ENCODE measurements around the gene MMP17.

The MMP17 gene

DNA sequence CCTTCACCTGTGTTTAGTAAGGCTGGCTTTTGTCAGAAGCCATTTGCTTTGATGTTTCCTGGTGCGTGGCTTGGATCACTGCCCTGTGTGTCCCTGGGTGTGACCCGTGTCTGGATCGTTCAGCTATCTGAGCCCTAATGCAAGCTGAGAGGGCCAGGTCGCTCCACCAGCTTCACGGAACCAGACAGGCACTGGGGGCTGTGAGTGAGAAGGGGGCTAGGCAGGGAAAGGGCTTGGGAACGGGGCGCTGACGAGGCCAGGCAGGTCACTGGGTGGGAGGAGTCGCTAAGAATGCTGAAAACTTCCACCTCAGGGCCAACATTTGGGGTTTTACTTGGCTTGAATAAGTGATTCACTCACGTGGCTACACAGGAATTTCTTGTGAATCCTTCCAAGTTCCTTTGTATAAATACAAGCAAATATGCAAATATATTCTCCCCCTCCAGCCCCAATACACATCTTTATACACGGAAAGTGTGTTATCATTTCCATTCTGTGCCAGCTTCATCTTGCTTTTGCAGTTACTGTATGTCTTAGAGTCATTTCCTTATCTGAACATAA, 24.2 kb upstream of the MMP17 start:
- peaks cover 18% of the 10 kb centered on the region; the same call in 1 of the 2 replicates for H3K36me3 ChIP-seq (ENCODE audit: control insufficient read depth, low read length)
- H3K4me1 ChIP-seq (ENCODE audit: control insufficient read depth, low read length), result peaks cover 3% of the 10 kb centered on the region; the same call in 1 of the 2 replicates
- H3K9me2 ChIP-seq (replicated peaks; ENCODE audit: control insufficient read depth, low read length), result no peaks in the 10 kb centered on the region
- H3F3A ChIP-seq (ENCODE audit: control insufficient read depth, insufficient read depth), result no peaks in the 10 kb centered on the region
- H3K4me3 ChIP-seq (ENCODE audit: low read length), result no peak overlapping the region
- H3K9me3 ChIP-seq (ENCODE audit: control insufficient read depth, insufficient read depth, low read length), result no peaks in the 10 kb centered on the region
- TF ChIP-seq CTCF (IDR thresholded peaks at IDR 0.05; ENCODE audit: low read depth, low read length, poor library complexity, severe bottlenecking) (no peak), EZH2phosphoT487 (IDR thresholded peaks at IDR 0.05; ENCODE audit: borderline replicate concordance, low read length) (no peak)
- H4K20me1 ChIP-seq (ENCODE audit: control insufficient read depth, insufficient read depth, low read depth, low read length), result no peaks in the 10 kb centered on the region
- no peaks in the 10 kb centered on the region for H3K27me3 ChIP-seq (ENCODE audit: control insufficient read depth, low read length)
- H3K27ac ChIP-seq (ENCODE audit: low read depth, low read length), result no peak overlapping the region
- no peak overlapping the region for H3K4me2 ChIP-seq (ENCODE audit: low read length)
- H3K79me2 ChIP-seq (ENCODE audit: control insufficient read depth, low read length), result no peaks in the 10 kb centered on the region

DNA sequence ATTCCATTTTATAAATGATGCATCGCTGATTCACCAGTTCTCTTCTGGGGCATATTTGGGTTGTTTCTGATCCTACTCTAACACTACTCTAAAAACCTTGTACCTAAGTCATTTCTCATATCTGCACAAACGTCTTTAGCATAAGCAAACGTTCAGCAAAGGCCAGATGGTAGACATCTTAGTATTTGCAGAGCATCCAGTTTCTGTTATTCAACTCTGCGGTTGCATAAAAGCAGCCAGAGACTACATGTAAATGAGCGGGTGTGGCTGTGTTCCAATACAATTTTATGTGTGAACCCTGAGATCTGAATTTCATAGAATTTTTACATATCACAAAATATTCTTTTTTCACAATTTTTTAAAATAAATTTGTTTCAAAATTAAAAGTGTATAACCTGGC, 22.8 kb upstream of the MMP17 start:
- Histone ChIP-seq H3K9me2 (replicated peaks; ENCODE audit: control insufficient read depth, low read length) (no peaks in the 10 kb centered on the region), H3F3A (ENCODE audit: control insufficient read depth, insufficient read depth) (no peaks in the 10 kb centered on the region), H3K9me3 (ENCODE audit: control insufficient read depth, insufficient read depth, low read length) (no peaks in the 10 kb centered on the region), H4K20me1 (ENCODE audit: control insufficient read depth, insufficient read depth, low read depth, low read length) (no peaks in the 10 kb centered on the region), H3K79me2 (ENCODE audit: control insufficient read depth, low read length) (no peaks in the 10 kb centered on the region), H3K27ac (ENCODE audit: low read depth, low read length) (no peak overlapping the region), H3K4me2 (ENCODE audit: low read length) (no peak overlapping the region), H3K27me3 (ENCODE audit: control insufficient read depth, low read length) (no peaks in the 10 kb centered on the region), H3K36me3 (ENCODE audit: control insufficient read depth, low read length) (peaks cover 7% of the 10 kb centered on the region; the same call in 1 of the 2 replicates), H3K4me3 (ENCODE audit: low read length) (no peak overlapping the region), H3K4me1 (ENCODE audit: control insufficient read depth, low read length) (peaks cover 3% of the 10 kb centered on the region; the same call in 1 of the 2 replicates)
- TF ChIP-seq CTCF (IDR thresholded peaks at IDR 0.05; ENCODE audit: low read depth, low read length, poor library complexity, severe bottlenecking), result no peak
- no peak for TF ChIP-seq EZH2phosphoT487 (IDR thresholded peaks at IDR 0.05; ENCODE audit: borderline replicate concordance, low read length)

DNA sequence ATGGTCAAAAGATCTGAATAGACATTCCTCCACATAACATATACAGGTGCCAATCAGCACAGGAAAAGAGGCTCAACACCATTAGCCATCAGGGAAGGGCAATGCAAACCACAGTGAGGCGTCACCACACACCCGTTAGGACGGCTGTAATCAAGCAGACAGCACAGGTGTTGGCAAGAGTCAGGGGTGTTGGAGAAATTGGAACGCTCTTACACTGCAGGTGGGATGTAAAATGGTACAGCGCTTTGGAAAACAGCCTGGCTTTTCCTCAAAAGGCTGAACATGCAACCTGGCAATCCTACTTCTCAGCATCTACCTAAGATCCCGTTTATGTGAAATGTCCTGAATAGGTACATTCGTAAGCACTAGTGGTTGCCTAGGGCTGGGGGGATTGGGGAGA, 21.5 kb upstream of the MMP17 start:
- H3K27me3 ChIP-seq (ENCODE audit: control insufficient read depth, low read length), result no peaks in the 10 kb centered on the region
- H3K4me3 ChIP-seq (ENCODE audit: low read length), result no peak overlapping the region
- no peaks in the 10 kb centered on the region for H3K9me2 ChIP-seq (replicated peaks; ENCODE audit: control insufficient read depth, low read length)
- peaks cover 3% of the 10 kb centered on the region; the same call in 1 of the 2 replicates for H3K4me1 ChIP-seq (ENCODE audit: control insufficient read depth, low read length)
- peaks cover 4% of the 10 kb centered on the region; the same call in 1 of the 2 replicates for H3K36me3 ChIP-seq (ENCODE audit: control insufficient read depth, low read length)
- H3K9me3 ChIP-seq (ENCODE audit: control insufficient read depth, insufficient read depth, low read length), result no peaks in the 10 kb centered on the region
- TF ChIP-seq CTCF (IDR thresholded peaks at IDR 0.05; ENCODE audit: low read depth, low read length, poor library complexity, severe bottlenecking) (no peak), EZH2phosphoT487 (IDR thresholded peaks at IDR 0.05; ENCODE audit: borderline replicate concordance, low read length) (no peak)
- no peak overlapping the region for H3K4me2 ChIP-seq (ENCODE audit: low read length)
- no peaks in the 10 kb centered on the region for H3K79me2 ChIP-seq (ENCODE audit: control insufficient read depth, low read length)
- no peaks in the 10 kb centered on the region for H4K20me1 ChIP-seq (ENCODE audit: control insufficient read depth, insufficient read depth, low read depth, low read length)
- H3K27ac ChIP-seq (ENCODE audit: low read depth, low read length), result no peak overlapping the region
- no peaks in the 10 kb centered on the region for H3F3A ChIP-seq (ENCODE audit: control insufficient read depth, insufficient read depth)
